Measurements from ENCODE around the gene SERP2. TPM values are rescaled to one million over a fixed set of nuclear protein-coding genes. Genes with fewer than 3 reads are reported as not detected.

The SERP2 gene
- total and polyA plus RNA-seq, 10 donors, result 0.38 to 3.7 (median 1.1) TPM; not detected in 3

DNA sequence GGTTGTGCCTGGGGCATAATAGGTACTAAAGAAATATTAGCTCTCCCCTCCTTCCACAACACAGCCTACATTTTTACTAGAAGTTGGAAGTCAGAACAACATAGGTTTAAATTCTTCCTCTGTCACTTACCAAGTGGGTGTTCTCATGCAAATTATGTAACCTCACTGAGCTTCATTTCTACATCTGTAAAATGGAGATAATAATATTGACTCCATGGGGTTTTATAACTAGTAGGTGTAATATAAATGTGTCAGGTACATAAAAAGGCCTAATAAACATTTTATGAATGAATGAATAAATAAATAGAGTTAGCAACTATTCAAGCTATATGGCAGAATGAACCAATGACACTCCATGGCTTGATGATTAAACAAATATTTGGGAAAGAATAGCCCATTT lies 27.1 kb upstream of the SERP2 start:
- Histone ChIP-seq H3K27ac (no peak overlapping the region), H3K9me3 (no peaks in the 10 kb centered on the region), H3K27me3 (replicated peaks in 1 of 7) (no peaks in the 10 kb centered on the region), H3K36me3 (no peaks in the 10 kb centered on the region), H3K4me1 (no peaks in the 10 kb centered on the region), H3K4me3 (no peak overlapping the region)
- DNase-seq, result no peak
- TF ChIP-seq POLR2AphosphoS5 (IDR thresholded peaks at IDR 0.05), result no peak
- TF ChIP-seq POLR2A (IDR thresholded peaks at IDR 0.05), result no peak
- TF ChIP-seq, protein P1, sequence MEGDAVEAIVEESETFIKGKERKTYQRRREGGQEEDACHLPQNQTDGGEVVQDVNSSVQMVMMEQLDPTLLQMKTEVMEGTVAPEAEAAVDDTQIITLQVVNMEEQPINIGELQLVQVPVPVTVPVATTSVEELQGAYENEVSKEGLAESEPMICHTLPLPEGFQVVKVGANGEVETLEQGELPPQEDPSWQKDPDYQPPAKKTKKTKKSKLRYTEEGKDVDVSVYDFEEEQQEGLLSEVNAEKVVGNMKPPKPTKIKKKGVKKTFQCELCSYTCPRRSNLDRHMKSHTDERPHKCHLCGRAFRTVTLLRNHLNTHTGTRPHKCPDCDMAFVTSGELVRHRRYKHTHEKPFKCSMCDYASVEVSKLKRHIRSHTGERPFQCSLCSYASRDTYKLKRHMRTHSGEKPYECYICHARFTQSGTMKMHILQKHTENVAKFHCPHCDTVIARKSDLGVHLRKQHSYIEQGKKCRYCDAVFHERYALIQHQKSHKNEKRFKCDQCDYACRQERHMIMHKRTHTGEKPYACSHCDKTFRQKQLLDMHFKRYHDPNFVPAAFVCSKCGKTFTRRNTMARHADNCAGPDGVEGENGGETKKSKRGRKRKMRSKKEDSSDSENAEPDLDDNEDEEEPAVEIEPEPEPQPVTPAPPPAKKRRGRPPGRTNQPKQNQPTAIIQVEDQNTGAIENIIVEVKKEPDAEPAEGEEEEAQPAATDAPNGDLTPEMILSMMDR (IDR thresholded peaks at IDR 0.05 in 8 of 11, conservative IDR thresholded peaks at IDR 0.05 in 3 of 11), result no peak
- intact Hi-C loops (cut with DNase I; ENCODE audit: low total_unique reads), result no loop called here

DNA sequence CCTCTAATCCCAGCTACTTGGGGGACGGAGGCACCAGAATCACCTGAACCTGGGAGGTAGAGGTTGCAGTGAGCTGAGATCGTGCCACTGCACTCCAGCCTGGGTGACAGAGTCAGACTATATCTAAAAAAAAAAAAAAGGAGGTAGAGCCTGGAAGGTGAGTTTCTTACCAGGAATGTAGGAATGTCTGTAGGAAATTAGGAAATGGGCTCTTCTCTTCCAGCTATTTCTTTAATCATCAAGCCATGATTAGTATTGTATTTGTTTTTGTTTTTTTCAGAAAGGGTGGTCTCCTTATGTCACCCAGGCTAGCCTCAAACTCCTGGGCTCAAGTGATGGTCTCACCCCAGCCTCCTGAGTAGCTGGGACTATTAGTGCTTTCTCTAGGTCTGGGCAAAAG lies 26.3 kb upstream of the SERP2 start:
- no peak for DNase-seq
- H3K27ac ChIP-seq, result no peak overlapping the region
- intact Hi-C loops (cut with DNase I; ENCODE audit: low total_unique reads), result no loop called here
- H3K9me3 ChIP-seq, result no peaks in the 10 kb centered on the region
- 84 to 96% (median 94%) methylated on average over 2 of the region's 2 CpGs for WGBS, 5 donors
- H3K4me1 ChIP-seq, result no peaks in the 10 kb centered on the region
- H3K27me3 ChIP-seq (replicated peaks in 1 of 7), result no peaks in the 10 kb centered on the region
- no peaks in the 10 kb centered on the region for H3K36me3 ChIP-seq
- H3K4me3 ChIP-seq, result no peak overlapping the region
- TF ChIP-seq, protein P1 (IDR thresholded peaks at IDR 0.05 in 8 of 11, conservative IDR thresholded peaks at IDR 0.05 in 3 of 11), result no peak
- TF ChIP-seq POLR2AphosphoS5 (IDR thresholded peaks at IDR 0.05), result no peak
- TF ChIP-seq POLR2A (IDR thresholded peaks at IDR 0.05), result no peak

GRCh38 chr13:44347949-44348348 lies 25.7 kb upstream of the SERP2 start:
- Histone ChIP-seq H3K27me3 (replicated peaks in 1 of 7) (no peaks in the 10 kb centered on the region), H3K36me3 (no peaks in the 10 kb centered on the region), H3K9me3 (no peaks in the 10 kb centered on the region), H3K4me3 (no peak overlapping the region), H3K27ac (no peak overlapping the region), H3K4me1 (no peaks in the 10 kb centered on the region)
- TF ChIP-seq POLR2A (IDR thresholded peaks at IDR 0.05) (no peak), POLR2AphosphoS5 (IDR thresholded peaks at IDR 0.05) (no peak)
- TF ChIP-seq, protein P1 (IDR thresholded peaks at IDR 0.05 in 8 of 11, conservative IDR thresholded peaks at IDR 0.05 in 3 of 11), result no peak
- WGBS, 5 donors, result 62 to 90% (median 78%) methylated on average over 3 of the region's 3 CpGs
- DNase-seq, result no peak
- intact Hi-C loops (cut with DNase I; ENCODE audit: low total_unique reads), result no loop called here

- TF ChIP-seq POLR2AphosphoS5 (IDR thresholded peaks at IDR 0.05), result no peak
- TF ChIP-seq, protein P1 (IDR thresholded peaks at IDR 0.05 in 8 of 11, conservative IDR thresholded peaks at IDR 0.05 in 3 of 11), result no peak
- TF ChIP-seq POLR2A (IDR thresholded peaks at IDR 0.05), result no peak
- WGBS, 5 donors, result 72 to 80% (median 78%) methylated on average over 9 of the region's 9 CpGs
- Histone ChIP-seq H3K9me3 (no peaks in the 10 kb centered on the region), H3K27ac (no peak overlapping the region), H3K27me3 (replicated peaks in 1 of 7) (no peaks in the 10 kb centered on the region), H3K4me1 (no peaks in the 10 kb centered on the region), H3K4me3 (no peak overlapping the region), H3K36me3 (no peaks in the 10 kb centered on the region)
- no peak for DNase-seq
- intact Hi-C loops (cut with DNase I; ENCODE audit: low total_unique reads), result no loop called here
These were observed 22.7 kb upstream of the SERP2 start for GRCh38 chr13:44350775-44351504.

Measured in spleen (tissue), 11 donors.